SK-N-SH treated with all-trans-retinoic acid at 6 μM for 48 hours (cell line): ENCODE measurements around the gene SYPL1.

ENCODE experiments used
- ATAC-seq: fragments of 200-7000 bp; cut with Tn5 transposase; 3 replicates; pipeline ENCODE4 v1.9.1; 2020; ENCODE audit warnings: mild to moderate bottlenecking, moderate library complexity
- ARNTL ChIP-seq: fragments of 450-650 bp; formaldehyde crosslinking; IDR thresholded peaks from 2 replicates; pipeline ENCODE4 v1.5.0; 2020; ENCODE audit warnings: low read depth, mild to moderate bottlenecking, moderate library complexity, borderline replicate concordance
- BACH2 ChIP-seq: fragments of 250-450 bp; sonication (Bioruptor Pico); IDR thresholded peaks from 2 replicates; pipeline ENCODE4 v1.9.0; 2021; ENCODE audit warnings: mild to moderate bottlenecking, borderline replicate concordance
- CREB5 ChIP-seq: fragments of 250-450 bp; sonication (Bioruptor Pico); IDR thresholded peaks from 2 replicates; pipeline ENCODE4 v1.5.1; 2020; ENCODE audit warnings: low read depth, mild to moderate bottlenecking, moderate library complexity
- CSDC2 ChIP-seq: fragments of 250-450 bp; sonication (Bioruptor Pico); IDR thresholded peaks from 2 replicates; pipeline ENCODE4 v1.5.0; 2020; ENCODE audit warnings: mild to moderate bottlenecking, moderate library complexity
- CSRNP3 ChIP-seq: fragments of 250-450 bp; sonication (Bioruptor Pico); IDR thresholded peaks from 2 replicates; pipeline ENCODE4 v1.5.1; 2021; ENCODE audit warnings: mild to moderate bottlenecking, moderate library complexity
- ESRRG ChIP-seq: fragments of 250-450 bp; sonication (Bioruptor Pico); IDR thresholded peaks from 2 replicates; pipeline ENCODE4 v1.6.1; 2021; ENCODE audit warnings: mild to moderate bottlenecking
- ISL1 ChIP-seq: fragments of 250-450 bp; sonication (Bioruptor Pico); IDR thresholded peaks from 2 replicates; pipeline ENCODE4 v2.1.2; 2022; ENCODE audit warnings: mild to moderate bottlenecking, moderate library complexity
- OSR1 ChIP-seq: fragments of 250-450 bp; sonication (Bioruptor Pico); IDR thresholded peaks from 2 replicates; pipeline ENCODE4 v1.8.0; 2022; ENCODE audit warnings: moderate library complexity, mild to moderate bottlenecking, inconsistent platforms
- PATZ1 ChIP-seq: fragments of 250-450 bp; sonication (Bioruptor Pico); IDR thresholded peaks from 2 replicates; pipeline ENCODE4 v1.8.0; 2020; ENCODE audit warnings: mild to moderate bottlenecking, moderate library complexity, borderline replicate concordance
- POU6F1 ChIP-seq: fragments of 250-450 bp; sonication (Bioruptor Pico); IDR thresholded peaks from 2 replicates; pipeline ENCODE4 v1.8.0; 2021; ENCODE audit warnings: low read depth, mild to moderate bottlenecking, moderate library complexity, borderline replicate concordance
- RARB ChIP-seq: fragments of 250-450 bp; sonication (Bioruptor Pico); IDR thresholded peaks from 2 replicates; pipeline ENCODE4 v1.8.0; 2021; ENCODE audit warnings: mild to moderate bottlenecking, moderate library complexity
- SNAI2 ChIP-seq: fragments of 250-450 bp; sonication (Bioruptor Pico); IDR thresholded peaks from 2 replicates; pipeline ENCODE4 v1.5.0; 2020; ENCODE audit warnings: mild to moderate bottlenecking, moderate library complexity
- TCF4 ChIP-seq: fragments of 250-450 bp; sonication (Bioruptor Pico); IDR thresholded peaks from 2 replicates; pipeline ENCODE4 v1.8.0; 2021; ENCODE audit warnings: mild to moderate bottlenecking, moderate library complexity, borderline replicate concordance
- TOX ChIP-seq: fragments of 250-450 bp; sonication (Bioruptor Pico); IDR thresholded peaks from 2 replicates; pipeline ENCODE4 v1.8.0; 2021; ENCODE audit warnings: mild to moderate bottlenecking, moderate library complexity, borderline replicate concordance
- TSHZ2 ChIP-seq: fragments of 250-450 bp; sonication (Bioruptor Pico); IDR thresholded peaks from 2 replicates; pipeline ENCODE4 v1.5.0; 2020; ENCODE audit warnings: mild to moderate bottlenecking, moderate library complexity
- ZC3H10 ChIP-seq: fragments of 250-450 bp; sonication (Bioruptor Pico); IDR thresholded peaks from 2 replicates; pipeline ENCODE4 v1.5.1; 2021; ENCODE audit warnings: mild to moderate bottlenecking, moderate library complexity
- ZFP30 ChIP-seq: fragments of 450-650 bp; formaldehyde crosslinking; IDR thresholded peaks from 2 replicates; pipeline ENCODE4 v1.5.0; 2022; ENCODE audit warnings: mild to moderate bottlenecking, moderate library complexity
- ZNF565 ChIP-seq: fragments of 450-650 bp; formaldehyde crosslinking; conservative IDR thresholded peaks from 2 replicates; pipeline ENCODE4 v1.5.0; 2020; ENCODE audit warnings: low read depth, mild to moderate bottlenecking, moderate library complexity
- ZNF70 ChIP-seq: fragments of 450-650 bp; formaldehyde crosslinking; IDR thresholded peaks from 2 replicates; pipeline ENCODE4 v1.5.0; 2020; ENCODE audit warnings: mild to moderate bottlenecking, moderate library complexity
- ZNF8 ChIP-seq: fragments of 450-650 bp; formaldehyde crosslinking; IDR thresholded peaks from 2 replicates; pipeline ENCODE4 v1.5.0; 2020; ENCODE audit warnings: mild to moderate bottlenecking, moderate library complexity

SYPL1 gene

GRCh38 chr7:106140406-106141173, 28.5 kb upstream of the SYPL1 start (continued):
- TF ChIP-seq CREB5 (CRISPR knock-in tag) (no peak), OSR1 (CRISPR knock-in tag) (no peak)

- ATAC-seq = peak; percentile 36; the same call in 2 of the 3 replicates
- no peak for TF ChIP-seq POU6F1 (CRISPR knock-in tag)
- TF ChIP-seq ZFP30 (CRISPR knock-in tag) = no peak
- TF ChIP-seq ISL1 (CRISPR knock-in tag) = no peak
- TF ChIP-seq CREB5 (CRISPR knock-in tag) = no peak
- TF ChIP-seq PATZ1 (CRISPR knock-in tag) = no peak
- no peak for TF ChIP-seq ZNF70 (CRISPR knock-in tag)
- TF ChIP-seq ZNF565 = no peak
- no peak for TF ChIP-seq TSHZ2 (CRISPR knock-in tag)
- no peak for TF ChIP-seq TOX (CRISPR knock-in tag)
- TF ChIP-seq ESRRG (CRISPR knock-in tag) = no peak
- TF ChIP-seq CSDC2 (CRISPR knock-in tag) = no peak
- no peak for TF ChIP-seq TCF4 (CRISPR knock-in tag)
- TF ChIP-seq OSR1 (CRISPR knock-in tag) = no peak
- no peak for TF ChIP-seq RARB (CRISPR knock-in tag)
- no peak for TF ChIP-seq BACH2 (CRISPR knock-in tag)
- TF ChIP-seq ZNF8 (CRISPR knock-in tag) = no peak
- no peak for TF ChIP-seq SNAI2 (CRISPR knock-in tag)
Measured at GRCh38 chr7:106139265-106140251, 27.4 kb upstream of the SYPL1 start.

GRCh38 chr7:106138776-106139175, 26.7 kb upstream of the SYPL1 start:
- ATAC-seq = no peak
- TF ChIP-seq ZNF8 (CRISPR knock-in tag) = no peak
- TF ChIP-seq OSR1 (CRISPR knock-in tag) = no peak
- no peak for TF ChIP-seq ESRRG (CRISPR knock-in tag)
- no peak for TF ChIP-seq PATZ1 (CRISPR knock-in tag)
- no peak for TF ChIP-seq ZNF70 (CRISPR knock-in tag)
- TF ChIP-seq CSRNP3 (CRISPR knock-in tag) = no peak
- TF ChIP-seq CREB5 (CRISPR knock-in tag) = no peak
- no peak for TF ChIP-seq ARNTL
- TF ChIP-seq TCF4 (CRISPR knock-in tag) = no peak
- TF ChIP-seq BACH2 (CRISPR knock-in tag) = no peak
- no peak for TF ChIP-seq ZC3H10 (CRISPR knock-in tag)
